Loucy (cell line): Measurements from ENCODE around the gene SNX10.

ENCODE experiments used
- H2AFZ ChIP-seq: fragments of 200-600 bp; sonication (generic); 2 replicates; pipeline ENCODE4 v1.6.0; 2016; ENCODE audit warnings: antibody characterized with exemption, mild to moderate bottlenecking, low read length, moderate library complexity
- H3F3A ChIP-seq: fragments of 200-600 bp; 2 replicates; pipeline ENCODE4 v1.6.0; 2016; ENCODE audit warnings: antibody characterized with exemption, low read depth, mild to moderate bottlenecking
- H3K27me3 ChIP-seq: fragments of 200-600 bp; sonication (generic); 2 replicates; pipeline ENCODE4 v1.6.1; 2014; ENCODE audit warnings: low read length, mild to moderate bottlenecking; ENCODE audit not compliant: insufficient read depth, poor library complexity, severe bottlenecking
- H3K36me3 ChIP-seq: fragments of 200-600 bp; sonication (generic); 2 replicates; pipeline ENCODE4 v1.6.1; 2016; ENCODE audit warnings: low read length; ENCODE audit not compliant: insufficient read depth
- H3K4me1 ChIP-seq: fragments of 200-600 bp; sonication (generic); 2 replicates; pipeline ENCODE4 v1.5.1; 2014; ENCODE audit warnings: low read length, mild to moderate bottlenecking; ENCODE audit not compliant: insufficient read depth, poor library complexity, severe bottlenecking
- H3K4me2 ChIP-seq: fragments of 200-600 bp; sonication (generic); 2 replicates; pipeline ENCODE4 v1.6.0; 2014; ENCODE audit warnings: antibody characterized with exemption, low read length, low read depth, mild to moderate bottlenecking; ENCODE audit not compliant: poor library complexity, severe bottlenecking
- H3K4me3 ChIP-seq: fragments of 200-600 bp; sonication (generic); 2 replicates; pipeline ENCODE4 v1.5.1; 2014; ENCODE audit warnings: low read length, mild to moderate bottlenecking, mixed read lengths; ENCODE audit not compliant: poor library complexity, severe bottlenecking
- H3K79me2 ChIP-seq: fragments of 200-600 bp; sonication (generic); 2 replicates; pipeline ENCODE4 v1.6.1; 2014; ENCODE audit warnings: low read length; ENCODE audit not compliant: insufficient read depth
- H3K9ac ChIP-seq: fragments of 200-600 bp; sonication (generic); 2 replicates; pipeline ENCODE4 v1.6.0; 2014; ENCODE audit warnings: mild to moderate bottlenecking, low read depth, low read length, moderate library complexity; ENCODE audit not compliant: poor library complexity, severe bottlenecking
- H3K9me2 ChIP-seq: fragments of 200-600 bp; sonication (generic); replicated peaks from 2 replicates; pipeline ENCODE4 v1.6.1; 2016; ENCODE audit warnings: low read depth, low read length, mixed read lengths
- H3K9me3 ChIP-seq: fragments of 200-600 bp; sonication (generic); 2 replicates; pipeline ENCODE4 v1.6.1; 2014; ENCODE audit warnings: mild to moderate bottlenecking, antibody characterized with exemption, low read length, low read depth; ENCODE audit not compliant: insufficient read depth
- H4K20me1 ChIP-seq: fragments of 200-600 bp; sonication (generic); 2 replicates; pipeline ENCODE4 v1.6.0; 2014; ENCODE audit warnings: antibody characterized with exemption, low read length, mild to moderate bottlenecking; ENCODE audit not compliant: insufficient read depth, poor library complexity, severe bottlenecking
- EZH2phosphoT487 ChIP-seq: fragments of 200-600 bp; IDR thresholded peaks from 2 replicates; pipeline ENCODE4 v1.6.1; 2018; ENCODE audit warnings: antibody characterized with exemption, mild to moderate bottlenecking, moderate library complexity, borderline replicate concordance
- TF ChIP-seq, protein P1 (sequence below): fragments of 200-600 bp; sonication (generic); conservative IDR thresholded peaks from 2 replicates; pipeline ENCODE4 v1.5.1; 2014; ENCODE audit warnings: mild to moderate bottlenecking, antibody characterized with exemption, low read length

SNX10 gene

DNA sequence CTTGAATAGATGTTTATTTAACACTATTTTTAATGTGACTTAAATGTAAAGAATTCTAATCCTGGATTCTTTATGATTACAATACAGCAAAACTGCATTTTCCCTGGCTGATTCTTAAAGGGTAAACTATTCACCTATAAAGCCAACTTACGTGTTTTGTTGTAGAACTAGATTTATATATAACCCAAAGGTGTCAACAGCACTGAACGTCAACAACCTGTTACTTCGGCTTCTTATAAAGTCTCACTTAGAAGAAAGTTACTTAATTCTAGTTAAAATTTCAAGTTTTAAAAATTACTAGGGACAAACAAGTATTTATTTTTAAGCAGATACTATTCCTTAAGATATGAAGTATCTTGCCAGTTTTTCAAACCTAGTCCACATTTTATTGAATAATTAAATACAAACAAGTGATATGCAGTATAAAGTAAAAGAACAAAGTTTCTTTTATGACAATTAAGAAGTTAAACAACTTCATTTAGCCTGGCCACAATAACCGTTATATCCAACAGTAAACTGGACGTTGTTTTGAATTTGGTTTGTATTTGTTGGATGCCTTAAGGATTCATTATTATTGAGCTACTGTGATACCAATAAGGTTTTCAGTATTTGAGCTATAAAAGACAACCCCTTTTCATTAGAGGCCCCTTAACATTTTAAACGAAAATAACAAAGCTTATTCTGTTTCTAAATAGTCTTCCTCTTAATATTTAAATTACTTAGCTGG, 83.1 kb downstream of the SNX10 start:
- Histone ChIP-seq H3K9me3 (no peaks in the 10 kb centered on the region), H3K4me1 (peaks cover 62% of the 10 kb centered on the region), H3F3A (0 out of 2 replicates have a peak, but pooled peaks cover 2% of the 10 kb centered on the region), H3K79me2 (peaks cover 63% of the 10 kb centered on the region), H3K9me2 (no peaks in the 10 kb centered on the region), H3K9ac (peak overlapping the region; percentile 94), H2AFZ (no peak overlapping the region), H3K27me3 (no peaks in the 10 kb centered on the region), H3K4me3 (peak overlapping the region; percentile 77), H3K36me3 (peaks cover 5% of the 10 kb centered on the region; the same call in 1 of the 2 replicates), H4K20me1 (no peaks in the 10 kb centered on the region), H3K4me2 (peak overlapping the region; percentile 96)
- TF ChIP-seq, protein P1, sequence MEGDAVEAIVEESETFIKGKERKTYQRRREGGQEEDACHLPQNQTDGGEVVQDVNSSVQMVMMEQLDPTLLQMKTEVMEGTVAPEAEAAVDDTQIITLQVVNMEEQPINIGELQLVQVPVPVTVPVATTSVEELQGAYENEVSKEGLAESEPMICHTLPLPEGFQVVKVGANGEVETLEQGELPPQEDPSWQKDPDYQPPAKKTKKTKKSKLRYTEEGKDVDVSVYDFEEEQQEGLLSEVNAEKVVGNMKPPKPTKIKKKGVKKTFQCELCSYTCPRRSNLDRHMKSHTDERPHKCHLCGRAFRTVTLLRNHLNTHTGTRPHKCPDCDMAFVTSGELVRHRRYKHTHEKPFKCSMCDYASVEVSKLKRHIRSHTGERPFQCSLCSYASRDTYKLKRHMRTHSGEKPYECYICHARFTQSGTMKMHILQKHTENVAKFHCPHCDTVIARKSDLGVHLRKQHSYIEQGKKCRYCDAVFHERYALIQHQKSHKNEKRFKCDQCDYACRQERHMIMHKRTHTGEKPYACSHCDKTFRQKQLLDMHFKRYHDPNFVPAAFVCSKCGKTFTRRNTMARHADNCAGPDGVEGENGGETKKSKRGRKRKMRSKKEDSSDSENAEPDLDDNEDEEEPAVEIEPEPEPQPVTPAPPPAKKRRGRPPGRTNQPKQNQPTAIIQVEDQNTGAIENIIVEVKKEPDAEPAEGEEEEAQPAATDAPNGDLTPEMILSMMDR, result no peak
- TF ChIP-seq EZH2phosphoT487, result no peak

GRCh38 chr7:26375726-26376174, 84.1 kb downstream of the SNX10 start:
- H2AFZ ChIP-seq, result 0 out of 2 replicates have a peak overlapping the region, but pooled peaks have one; percentile 2
- TF ChIP-seq, protein P1, result no peak
- TF ChIP-seq EZH2phosphoT487, result no peak
- no peaks in the 10 kb centered on the region for H3K9me3 ChIP-seq
- peaks cover 53% of the 10 kb centered on the region for H3K4me1 ChIP-seq
- no peaks in the 10 kb centered on the region for H4K20me1 ChIP-seq
- H3K27me3 ChIP-seq, result no peaks in the 10 kb centered on the region
- H3K9ac ChIP-seq, result peak overlapping the region; percentile 94
- peak overlapping the region; percentile 77 for H3K4me3 ChIP-seq
- peaks cover 5% of the 10 kb centered on the region; the same call in 1 of the 2 replicates for H3K36me3 ChIP-seq
- H3F3A ChIP-seq, result 0 out of 2 replicates have a peak, but pooled peaks cover 2% of the 10 kb centered on the region
- peak overlapping the region; percentile 96 for H3K4me2 ChIP-seq
- H3K79me2 ChIP-seq, result peaks cover 56% of the 10 kb centered on the region
- no peaks in the 10 kb centered on the region for H3K9me2 ChIP-seq

- Histone ChIP-seq H4K20me1 (no peaks in the 10 kb centered on the region), H3K4me2 (peak overlapping the region; percentile 96), H3F3A (0 out of 2 replicates have a peak, but pooled peaks cover 2% of the 10 kb centered on the region), H3K9me2 (no peaks in the 10 kb centered on the region), H3K9me3 (no peaks in the 10 kb centered on the region), H3K27me3 (no peaks in the 10 kb centered on the region), H3K36me3 (peaks cover 5% of the 10 kb centered on the region; the same call in 1 of the 2 replicates), H3K9ac (peak overlapping the region; percentile 94), H3K79me2 (peaks cover 50% of the 10 kb centered on the region), H3K4me1 (peaks cover 47% of the 10 kb centered on the region), H2AFZ (peak overlapping the region; percentile 92), H3K4me3 (peak overlapping the region; percentile 77)
- TF ChIP-seq, protein P1, result no peak
- TF ChIP-seq EZH2phosphoT487, result no peak
Observed at GRCh38 chr7:26376175-26376917, 84.7 kb downstream of the SNX10 start.
